ENCODE measurements around the gene C22orf39.

The C22orf39 gene

DNA sequence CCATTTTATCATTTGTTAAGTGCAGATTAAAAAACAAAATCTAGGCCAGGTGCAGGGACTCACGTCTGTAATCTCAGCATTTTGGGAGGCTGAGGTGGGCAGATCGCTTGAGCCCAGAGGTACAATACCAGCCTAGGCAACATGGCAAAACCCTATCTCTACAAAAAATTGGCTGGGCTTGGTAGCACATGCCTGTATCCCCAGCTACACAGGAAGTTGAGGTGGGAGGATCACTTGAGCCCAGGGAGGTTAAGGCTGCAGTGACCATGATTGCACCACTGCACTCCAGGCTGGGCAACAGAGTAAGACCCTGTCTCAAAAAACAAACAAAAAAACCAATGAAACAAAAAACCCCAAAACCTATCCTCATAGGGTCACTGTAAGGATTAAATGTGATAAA lies 48.9 kb downstream of the C22orf39 start:
- intact Hi-C loops (cut with DNase I; ENCODE audit: low total_unique reads), result no loop called here
- no peaks in the 10 kb centered on the region for H3K9me3 ChIP-seq
- H3K36me3 ChIP-seq, result peaks cover 37 to 75% (median 71%) of the 10 kb centered on the region in 3 donors
- no peak overlapping the region for H3K27ac ChIP-seq
- DNase-seq, result no peak
- TF ChIP-seq, protein P1, sequence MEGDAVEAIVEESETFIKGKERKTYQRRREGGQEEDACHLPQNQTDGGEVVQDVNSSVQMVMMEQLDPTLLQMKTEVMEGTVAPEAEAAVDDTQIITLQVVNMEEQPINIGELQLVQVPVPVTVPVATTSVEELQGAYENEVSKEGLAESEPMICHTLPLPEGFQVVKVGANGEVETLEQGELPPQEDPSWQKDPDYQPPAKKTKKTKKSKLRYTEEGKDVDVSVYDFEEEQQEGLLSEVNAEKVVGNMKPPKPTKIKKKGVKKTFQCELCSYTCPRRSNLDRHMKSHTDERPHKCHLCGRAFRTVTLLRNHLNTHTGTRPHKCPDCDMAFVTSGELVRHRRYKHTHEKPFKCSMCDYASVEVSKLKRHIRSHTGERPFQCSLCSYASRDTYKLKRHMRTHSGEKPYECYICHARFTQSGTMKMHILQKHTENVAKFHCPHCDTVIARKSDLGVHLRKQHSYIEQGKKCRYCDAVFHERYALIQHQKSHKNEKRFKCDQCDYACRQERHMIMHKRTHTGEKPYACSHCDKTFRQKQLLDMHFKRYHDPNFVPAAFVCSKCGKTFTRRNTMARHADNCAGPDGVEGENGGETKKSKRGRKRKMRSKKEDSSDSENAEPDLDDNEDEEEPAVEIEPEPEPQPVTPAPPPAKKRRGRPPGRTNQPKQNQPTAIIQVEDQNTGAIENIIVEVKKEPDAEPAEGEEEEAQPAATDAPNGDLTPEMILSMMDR (IDR thresholded peaks at IDR 0.05), result no peak
- H3K4me1 ChIP-seq, result no peaks in the 10 kb centered on the region
- H3K4me3 ChIP-seq, result no peak overlapping the region
- no peaks in the 10 kb centered on the region for H3K27me3 ChIP-seq

DNA sequence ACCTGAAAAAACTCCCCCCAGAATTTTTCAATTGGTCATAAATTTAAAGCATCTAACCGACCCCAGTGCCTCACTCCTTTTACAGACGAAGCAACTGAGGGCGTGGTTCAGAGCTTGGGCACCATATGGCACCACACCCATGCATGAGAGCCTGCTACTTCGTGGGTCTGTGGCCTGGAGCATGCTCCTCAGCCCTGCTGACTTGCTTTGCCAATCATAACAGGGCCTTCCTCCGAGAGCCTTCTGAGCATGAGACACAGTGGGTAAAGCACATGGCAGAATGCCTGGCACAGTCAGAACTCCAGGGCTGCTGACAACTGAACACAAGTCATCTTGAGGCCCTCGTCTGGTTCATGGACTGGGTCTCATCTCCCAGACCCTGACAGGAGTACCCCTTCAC lies 49.3 kb downstream of the C22orf39 start:
- intact Hi-C loops (cut with DNase I; ENCODE audit: low total_unique reads), result no loop called here
- Histone ChIP-seq H3K4me1 (no peaks in the 10 kb centered on the region), H3K9me3 (no peaks in the 10 kb centered on the region), H3K27ac (no peak overlapping the region), H3K27me3 (no peaks in the 10 kb centered on the region), H3K36me3 (peaks cover 41 to 80% (median 75%) of the 10 kb centered on the region in 3 donors), H3K4me3 (no peak overlapping the region)
- TF ChIP-seq, protein P1 (IDR thresholded peaks at IDR 0.05), result no peak
- DNase-seq, result no peak

- peaks cover 45 to 85% (median 79%) of the 10 kb centered on the region in 3 donors for H3K36me3 ChIP-seq
- H3K9me3 ChIP-seq, result no peaks in the 10 kb centered on the region
- no peaks in the 10 kb centered on the region for H3K4me1 ChIP-seq
- H3K27ac ChIP-seq, result no peak overlapping the region
- TF ChIP-seq, protein P1 (IDR thresholded peaks at IDR 0.05), result no peak
- no peaks in the 10 kb centered on the region for H3K27me3 ChIP-seq
- DNase-seq, result no peak
- intact Hi-C loops (cut with DNase I; ENCODE audit: low total_unique reads), result no loop called here
- no peak overlapping the region for H3K4me3 ChIP-seq
These were observed 49.8 kb downstream of the C22orf39 start for GRCh38 chr22:19397734-19398104.

DNA sequence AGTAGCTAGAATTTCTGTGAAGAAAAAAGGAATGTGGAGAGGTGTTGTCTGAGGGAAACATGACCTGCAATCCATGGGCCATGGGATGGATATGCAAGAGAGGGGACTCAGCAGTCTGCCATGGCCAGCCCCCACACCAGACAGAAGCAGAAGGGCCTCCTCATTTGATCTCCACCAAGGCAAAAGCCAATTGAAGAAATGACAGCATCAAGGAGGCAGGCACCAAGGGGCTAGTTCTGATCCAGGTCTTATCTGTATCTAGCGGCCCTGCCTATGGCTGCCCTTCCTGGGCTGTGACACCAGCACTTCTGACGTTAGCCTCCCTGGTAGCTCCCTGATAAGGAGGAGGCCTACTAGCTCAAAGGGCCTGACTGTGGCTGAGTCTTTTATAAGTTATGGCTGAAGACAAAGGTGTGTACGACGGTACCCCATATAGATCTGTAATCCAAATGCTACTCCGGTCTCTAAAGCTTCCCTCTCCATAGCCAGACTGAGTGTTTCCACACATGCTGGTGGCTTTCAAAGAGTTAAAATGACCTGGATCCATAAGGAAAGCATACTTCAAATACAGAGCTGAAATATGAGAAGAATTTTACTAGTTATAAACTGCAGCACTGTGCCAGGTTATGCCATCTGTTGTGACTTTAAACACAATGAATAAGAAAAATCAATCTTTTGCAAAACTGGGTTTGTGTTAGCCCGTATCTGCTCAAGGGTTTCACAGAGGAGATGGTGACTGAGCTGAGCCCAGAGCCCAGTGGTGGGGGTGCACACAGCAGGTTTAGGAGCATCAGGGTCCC lies 50.4 kb downstream of the C22orf39 start:
- Histone ChIP-seq H3K4me1 (no peaks in the 10 kb centered on the region), H3K36me3 (peaks cover 51 to 91% (median 85%) of the 10 kb centered on the region in 3 donors), H3K4me3 (no peak overlapping the region), H3K27ac (no peak overlapping the region), H3K27me3 (no peaks in the 10 kb centered on the region), H3K9me3 (no peaks in the 10 kb centered on the region)
- intact Hi-C loops (cut with DNase I; ENCODE audit: low total_unique reads), result no loop called here
- TF ChIP-seq, protein P1 (IDR thresholded peaks at IDR 0.05), result no peak
- no peak for DNase-seq

DNA sequence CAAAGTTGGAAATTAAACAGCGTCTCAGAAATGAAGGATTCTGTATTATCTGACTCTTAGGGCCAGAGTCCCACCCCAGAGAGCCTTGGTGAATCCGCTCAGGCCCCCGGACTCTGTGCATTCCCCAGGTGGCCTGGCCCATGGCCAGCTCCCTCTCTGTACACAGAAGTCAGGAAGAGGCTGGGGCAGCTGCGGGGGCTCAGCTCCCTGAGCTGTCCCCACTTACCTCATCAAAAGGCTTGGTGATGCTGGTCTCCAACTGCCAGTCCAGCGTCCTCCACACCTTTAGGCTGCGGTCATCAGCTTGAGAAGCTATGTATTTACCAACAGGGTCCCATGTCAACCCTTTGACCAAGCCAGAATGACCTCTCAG lies 51.0 kb downstream of the C22orf39 start:
- TF ChIP-seq, protein P1 (IDR thresholded peaks at IDR 0.05), result no peak
- Histone ChIP-seq H3K4me3 (no peak overlapping the region), H3K27ac (no peak overlapping the region), H3K27me3 (no peaks in the 10 kb centered on the region), H3K9me3 (no peaks in the 10 kb centered on the region), H3K4me1 (no peaks in the 10 kb centered on the region), H3K36me3 (peaks cover 56 to 96% (median 91%) of the 10 kb centered on the region in 3 donors)
- DNase-seq, result no peak
- intact Hi-C loops (cut with DNase I; ENCODE audit: low total_unique reads), result no loop called here
